K562 (cell line): ENCODE measurements around the gene YAE1. TPM values are rescaled to one million over a fixed set of nuclear protein-coding genes. Genes with fewer than 3 reads are reported as not detected.
A peak's percentile ranks its signal among the peaks of the same experiment; 100 is the strongest.

Experiments used
- CBX3 ChIP-seq, 2 experiments: IDR thresholded peaks; 1 replicate in 1 of 2; 2 replicates in 1 of 2; pipeline ENCODE4 v1.6.1; 2012; ENCODE audit warnings: inconsistent platforms in 2 of 2, low read length in 2 of 2, borderline replicate concordance in 1 of 2, control low read depth in 1 of 2
- CHD2 ChIP-seq: IDR thresholded peaks from 2 replicates; pipeline ENCODE4 v1.6.1; 2011; ENCODE audit warnings: low read depth, low read length
- ETV5 ChIP-seq: sonication (generic); formaldehyde crosslinking; IDR thresholded peaks from 2 replicates; pipeline ENCODE4 v1.4.0; 2020; ENCODE audit warnings: low read depth, mild to moderate bottlenecking, missing genetic modification reagents
- FOXJ2 ChIP-seq: fragments of 200-800 bp; sonication (Bioruptor generic); IDR thresholded peaks from 2 replicates; pipeline ENCODE4 v1.6.1; 2016; ENCODE audit warnings: missing genetic modification characterization, missing compliant biosample characterization
- L3MBTL2 ChIP-seq: fragments of 450-650 bp; IDR thresholded peaks from 2 replicates; pipeline ENCODE4 v1.6.1; 2016; ENCODE audit warnings: mild to moderate bottlenecking, moderate library complexity
- PTTG1 ChIP-seq: fragments of 450-650 bp; IDR thresholded peaks from 2 replicates; pipeline ENCODE4 v1.6.1; 2016; ENCODE audit warnings: low read depth, mild to moderate bottlenecking, missing genetic modification characterization, missing compliant biosample characterization
- TAF1 ChIP-seq: IDR thresholded peaks from 2 replicates; pipeline ENCODE4 v1.6.1; 2011; ENCODE audit warnings: mild to moderate bottlenecking, low read length, moderate library complexity; ENCODE audit not compliant: insufficient read depth, control insufficient read depth, severe bottlenecking; ENCODE audit errors: extremely low read depth
- TEAD1 ChIP-seq, 2 experiments: fragments of 450-650 bp in 1 of 2; sonication (generic) in 1 of 2; formaldehyde crosslinking; IDR thresholded peaks; 2 replicates each; pipeline versions ENCODE4 v1.4.0 to v1.8.0; 2020 to 2022; ENCODE audit warnings: mild to moderate bottlenecking in 2 of 2, missing genetic modification reagents in 1 of 2
- ZBED1 ChIP-seq: IDR thresholded peaks from 2 replicates; pipeline ENCODE4 v1.6.1; 2014
- ZNF316 ChIP-seq: fragments of 450-650 bp; IDR thresholded peaks from 2 replicates; pipeline ENCODE4 v1.6.1; 2016
- ZNF561 ChIP-seq: fragments of 450-650 bp; formaldehyde crosslinking; conservative IDR thresholded peaks from 2 replicates; pipeline ENCODE4 v1.4.0; 2020; ENCODE audit warnings: mild to moderate bottlenecking, moderate library complexity
- polyA plus RNA-seq, 8 experiments: library from polyadenylated mRNA; depleted of rRNA in 4 of 8; stranded (reverse) in 5 of 8; unstranded in 3 of 8; fragments of >200 nt; fragmentation: Nextera tagmentation in 2 of 8; fragmentation: Illumina TruSeq in 1 of 8; extraction: Ambion mirVana in 2 of 8; extraction: Trizol in 1 of 8; gene quantifications; 2 replicates each; pipeline versions ENCODE4 v1.2.1 to v1.2.3, GENCODE V29; 2011 to 2014; ENCODE audit warnings: inconsistent platforms in 1 of 8, missing spikeins in 1 of 8
- total RNA-seq, 7 experiments: library from RNA; depleted of rRNA in 6 of 7; stranded (reverse); fragments of >200 nt in 6 of 7; fragmentation: Illumina TruSeq in 2 of 7; extraction: Trizol in 2 of 7; gene quantifications; 2 replicates each; pipeline versions ENCODE4 v1.2.1 to v1.2.3, GENCODE V29; 2011 to 2021; ENCODE audit warnings: low replicate concordance in 1 of 7
- TF ChIP-seq, protein P1 (sequence below), 3 experiments: fragments of 200-800 bp in 1 of 3; fragments of 250-450 bp in 1 of 3; fragments of 450-650 bp in 1 of 3; sonication (Bioruptor Pico) in 1 of 3; sonication (Bioruptor generic) in 1 of 3; formaldehyde crosslinking in 1 of 3; IDR thresholded peaks; 2 replicates each; pipeline versions ENCODE4 v1.6.1 to v1.8.0; 2016 to 2022; ENCODE audit warnings: mild to moderate bottlenecking in 2 of 3, missing genetic modification characterization in 2 of 3, missing compliant biosample characterization in 1 of 3, moderate library complexity in 1 of 3
- TF ChIP-seq, protein P2 (sequence below): sonication (generic); formaldehyde crosslinking; IDR thresholded peaks from 2 replicates; pipeline ENCODE4 v1.8.1; 2023; ENCODE audit warnings: mild to moderate bottlenecking, missing genetic modification reagents
- TF ChIP-seq, protein P3 (sequence below): fragments of 150-350 bp; IDR thresholded peaks from 2 replicates; pipeline ENCODE4 v1.6.1; 2014; ENCODE audit warnings: low read depth, mild to moderate bottlenecking, low read length, borderline replicate concordance
- TF ChIP-seq, protein P4 (sequence below): fragments of 450-650 bp; formaldehyde crosslinking; conservative IDR thresholded peaks from 2 replicates; pipeline ENCODE4 v1.4.0; 2022; ENCODE audit warnings: mild to moderate bottlenecking, missing genetic modification characterization

Gene YAE1
- total and polyA plus RNA-seq, 9 of the 15 experiments (the other 6 are each of a cell fraction or from before 2014, with no cell fraction given): 15.2 to 63.4 (median 30.1) TPM

DNA sequence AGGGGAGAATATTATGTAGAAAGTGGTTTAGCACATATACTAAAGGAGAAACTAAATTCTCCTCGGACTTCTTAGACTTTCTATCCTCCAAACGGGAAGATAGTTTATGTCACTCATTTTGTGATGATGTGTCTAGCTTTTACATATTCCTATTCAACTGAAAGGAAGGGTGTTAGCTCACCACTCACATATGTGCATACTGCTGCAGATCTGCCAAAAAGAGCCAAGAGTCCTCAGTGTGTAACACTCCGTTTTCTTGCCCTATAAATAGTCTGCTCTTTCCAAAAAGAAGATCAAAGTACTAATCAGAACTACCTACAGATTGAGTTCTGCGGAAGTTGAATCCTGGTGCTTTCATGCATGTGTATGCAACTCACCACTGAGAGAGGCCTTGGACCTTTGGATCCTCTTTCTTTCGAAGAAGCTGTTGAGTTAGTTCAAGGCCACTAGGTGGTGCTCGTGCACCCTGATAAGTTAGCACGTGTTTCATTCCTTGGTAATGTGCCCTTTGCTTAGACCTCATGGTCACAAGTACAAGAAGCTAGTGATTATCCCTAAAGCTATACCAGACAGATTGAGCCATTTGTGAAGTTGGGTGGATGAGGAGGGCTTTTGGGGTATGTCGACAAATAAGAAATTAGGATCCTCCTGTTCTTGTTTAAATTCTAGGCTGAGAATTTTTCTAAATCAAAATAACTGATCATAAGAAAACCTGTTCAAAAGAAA lies 14.1 kb downstream of the YAE1 start (continued):
- TF ChIP-seq, protein P1, sequence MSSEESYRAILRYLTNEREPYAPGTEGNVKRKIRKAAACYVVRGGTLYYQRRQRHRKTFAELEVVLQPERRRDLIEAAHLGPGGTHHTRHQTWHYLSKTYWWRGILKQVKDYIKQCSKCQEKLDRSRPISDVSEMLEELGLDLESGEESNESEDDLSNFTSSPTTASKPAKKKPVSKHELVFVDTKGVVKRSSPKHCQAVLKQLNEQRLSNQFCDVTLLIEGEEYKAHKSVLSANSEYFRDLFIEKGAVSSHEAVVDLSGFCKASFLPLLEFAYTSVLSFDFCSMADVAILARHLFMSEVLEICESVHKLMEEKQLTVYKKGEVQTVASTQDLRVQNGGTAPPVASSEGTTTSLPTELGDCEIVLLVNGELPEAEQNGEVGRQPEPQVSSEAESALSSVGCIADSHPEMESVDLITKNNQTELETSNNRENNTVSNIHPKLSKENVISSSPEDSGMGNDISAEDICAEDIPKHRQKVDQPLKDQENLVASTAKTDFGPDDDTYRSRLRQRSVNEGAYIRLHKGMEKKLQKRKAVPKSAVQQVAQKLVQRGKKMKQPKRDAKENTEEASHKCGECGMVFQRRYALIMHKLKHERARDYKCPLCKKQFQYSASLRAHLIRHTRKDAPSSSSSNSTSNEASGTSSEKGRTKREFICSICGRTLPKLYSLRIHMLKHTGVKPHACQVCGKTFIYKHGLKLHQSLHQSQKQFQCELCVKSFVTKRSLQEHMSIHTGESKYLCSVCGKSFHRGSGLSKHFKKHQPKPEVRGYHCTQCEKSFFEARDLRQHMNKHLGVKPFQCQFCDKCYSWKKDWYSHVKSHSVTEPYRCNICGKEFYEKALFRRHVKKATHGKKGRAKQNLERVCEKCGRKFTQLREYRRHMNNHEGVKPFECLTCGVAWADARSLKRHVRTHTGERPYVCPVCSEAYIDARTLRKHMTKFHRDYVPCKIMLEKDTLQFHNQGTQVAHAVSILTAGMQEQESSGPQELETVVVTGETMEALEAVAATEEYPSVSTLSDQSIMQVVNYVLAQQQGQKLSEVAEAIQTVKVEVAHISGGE (CRISPR knock-in tag; IDR thresholded peaks at IDR 0.05): no peak
- TF ChIP-seq L3MBTL2 (peak; percentile 85), ZNF316 (no peak), ZNF561 (CRISPR knock-in tag) (no peak), ETV5 (CRISPR knock-in tag) (peak; percentile 30; the same call in 1 of the 2 replicates), PTTG1 (tag) (no peak), FOXJ2 (peak; percentile 40; the same call in 1 of the 2 replicates), CBX3 (IDR thresholded peaks at IDR 0.05; ENCODE audit: borderline replicate concordance in 1 of 2, low read length in 2 of 2) (no peak), CHD2 (no peak), TEAD1 (CRISPR knock-in tag; IDR thresholded peaks at IDR 0.05) (no peak), TAF1 (no peak), ZBED1 (no peak)
- TF ChIP-seq, protein P2, sequence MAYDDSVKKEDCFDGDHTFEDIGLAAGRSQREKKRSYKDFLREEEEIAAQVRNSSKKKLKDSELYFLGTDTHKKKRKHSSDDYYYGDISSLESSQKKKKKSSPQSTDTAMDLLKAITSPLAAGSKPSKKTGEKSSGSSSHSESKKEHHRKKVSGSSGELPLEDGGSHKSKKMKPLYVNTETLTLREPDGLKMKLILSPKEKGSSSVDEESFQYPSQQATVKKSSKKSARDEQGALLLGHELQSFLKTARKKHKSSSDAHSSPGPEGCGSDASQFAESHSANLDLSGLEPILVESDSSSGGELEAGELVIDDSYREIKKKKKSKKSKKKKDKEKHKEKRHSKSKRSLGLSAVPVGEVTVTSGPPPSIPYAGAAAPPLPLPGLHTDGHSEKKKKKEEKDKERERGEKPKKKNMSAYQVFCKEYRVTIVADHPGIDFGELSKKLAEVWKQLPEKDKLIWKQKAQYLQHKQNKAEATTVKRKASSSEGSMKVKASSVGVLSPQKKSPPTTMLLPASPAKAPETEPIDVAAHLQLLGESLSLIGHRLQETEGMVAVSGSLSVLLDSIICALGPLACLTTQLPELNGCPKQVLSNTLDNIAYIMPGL (CRISPR knock-in tag): no peak
- TF ChIP-seq, protein P3, sequence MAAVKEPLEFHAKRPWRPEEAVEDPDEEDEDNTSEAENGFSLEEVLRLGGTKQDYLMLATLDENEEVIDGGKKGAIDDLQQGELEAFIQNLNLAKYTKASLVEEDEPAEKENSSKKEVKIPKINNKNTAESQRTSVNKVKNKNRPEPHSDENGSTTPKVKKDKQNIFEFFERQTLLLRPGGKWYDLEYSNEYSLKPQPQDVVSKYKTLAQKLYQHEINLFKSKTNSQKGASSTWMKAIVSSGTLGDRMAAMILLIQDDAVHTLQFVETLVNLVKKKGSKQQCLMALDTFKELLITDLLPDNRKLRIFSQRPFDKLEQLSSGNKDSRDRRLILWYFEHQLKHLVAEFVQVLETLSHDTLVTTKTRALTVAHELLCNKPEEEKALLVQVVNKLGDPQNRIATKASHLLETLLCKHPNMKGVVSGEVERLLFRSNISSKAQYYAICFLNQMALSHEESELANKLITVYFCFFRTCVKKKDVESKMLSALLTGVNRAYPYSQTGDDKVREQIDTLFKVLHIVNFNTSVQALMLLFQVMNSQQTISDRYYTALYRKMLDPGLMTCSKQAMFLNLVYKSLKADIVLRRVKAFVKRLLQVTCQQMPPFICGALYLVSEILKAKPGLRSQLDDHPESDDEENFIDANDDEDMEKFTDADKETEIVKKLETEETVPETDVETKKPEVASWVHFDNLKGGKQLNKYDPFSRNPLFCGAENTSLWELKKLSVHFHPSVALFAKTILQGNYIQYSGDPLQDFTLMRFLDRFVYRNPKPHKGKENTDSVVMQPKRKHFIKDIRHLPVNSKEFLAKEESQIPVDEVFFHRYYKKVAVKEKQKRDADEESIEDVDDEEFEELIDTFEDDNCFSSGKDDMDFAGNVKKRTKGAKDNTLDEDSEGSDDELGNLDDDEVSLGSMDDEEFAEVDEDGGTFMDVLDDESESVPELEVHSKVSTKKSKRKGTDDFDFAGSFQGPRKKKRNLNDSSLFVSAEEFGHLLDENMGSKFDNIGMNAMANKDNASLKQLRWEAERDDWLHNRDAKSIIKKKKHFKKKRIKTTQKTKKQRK: no peak
- TF ChIP-seq, protein P4, sequence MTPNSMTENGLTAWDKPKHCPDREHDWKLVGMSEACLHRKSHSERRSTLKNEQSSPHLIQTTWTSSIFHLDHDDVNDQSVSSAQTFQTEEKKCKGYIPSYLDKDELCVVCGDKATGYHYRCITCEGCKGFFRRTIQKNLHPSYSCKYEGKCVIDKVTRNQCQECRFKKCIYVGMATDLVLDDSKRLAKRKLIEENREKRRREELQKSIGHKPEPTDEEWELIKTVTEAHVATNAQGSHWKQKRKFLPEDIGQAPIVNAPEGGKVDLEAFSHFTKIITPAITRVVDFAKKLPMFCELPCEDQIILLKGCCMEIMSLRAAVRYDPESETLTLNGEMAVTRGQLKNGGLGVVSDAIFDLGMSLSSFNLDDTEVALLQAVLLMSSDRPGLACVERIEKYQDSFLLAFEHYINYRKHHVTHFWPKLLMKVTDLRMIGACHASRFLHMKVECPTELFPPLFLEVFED (CRISPR knock-in tag): no peak
